HepG2 (cell line): ENCODE results near the gene TMEM131L. TPM values are rescaled to one million over a fixed set of nuclear protein-coding genes. Genes with fewer than 3 reads are reported as not detected.
A peak's percentile ranks its signal among the peaks of the same experiment; 100 is the strongest.

Source experiments
- ARNTL ChIP-seq: sonication (generic); formaldehyde crosslinking; IDR thresholded peaks from 2 replicates; pipeline ENCODE4 v1.4.0; 2020; ENCODE audit warnings: mild to moderate bottlenecking, missing genetic modification reagents
- FOXC1 ChIP-seq: sonication (generic); formaldehyde crosslinking; IDR thresholded peaks from 2 replicates; pipeline ENCODE4 v1.8.0; 2022; ENCODE audit warnings: mild to moderate bottlenecking, missing genetic modification reagents, borderline replicate concordance
- HMG20A ChIP-seq: IDR thresholded peaks from 2 replicates; pipeline ENCODE4 v1.6.1; 2016; ENCODE audit warnings: borderline replicate concordance
- HMGA1 ChIP-seq: sonication (generic); formaldehyde crosslinking; conservative IDR thresholded peaks from 2 replicates; pipeline ENCODE4 v1.4.0; 2020; ENCODE audit warnings: missing genetic modification reagents
- KLF12 ChIP-seq: sonication (generic); formaldehyde crosslinking; IDR thresholded peaks from 2 replicates; pipeline ENCODE4 v1.4.0; 2020; ENCODE audit warnings: missing genetic modification reagents, borderline replicate concordance
- KMT2A ChIP-seq: sonication (generic); formaldehyde crosslinking; IDR thresholded peaks from 2 replicates; pipeline ENCODE4 v1.4.0; 2020; ENCODE audit warnings: missing genetic modification reagents
- MBD4 ChIP-seq: IDR thresholded peaks from 2 replicates; pipeline ENCODE4 v1.6.1; 2012; ENCODE audit warnings: low read length, inconsistent platforms, borderline replicate concordance
- NFE2L1 ChIP-seq: sonication (generic); formaldehyde crosslinking; IDR thresholded peaks from 2 replicates; pipeline ENCODE4 v1.4.0; 2020; ENCODE audit warnings: missing genetic modification reagents, mild to moderate bottlenecking, borderline replicate concordance
- PHF8 ChIP-seq: sonication (generic); formaldehyde crosslinking; IDR thresholded peaks from 2 replicates; pipeline ENCODE4 v1.5.0; 2020; ENCODE audit warnings: missing genetic modification reagents
- POGZ ChIP-seq: sonication (generic); formaldehyde crosslinking; IDR thresholded peaks from 2 replicates; pipeline ENCODE4 v1.4.0; 2020; ENCODE audit warnings: mild to moderate bottlenecking, missing genetic modification reagents
- RCOR2 ChIP-seq: IDR thresholded peaks from 2 replicates; pipeline ENCODE4 v1.6.1; 2016; ENCODE audit warnings: missing biosample characterization, missing genetic modification reagents
- ZBTB39 ChIP-seq: sonication (generic); formaldehyde crosslinking; IDR thresholded peaks from 2 replicates; pipeline ENCODE4 v1.5.0; 2020; ENCODE audit warnings: missing genetic modification reagents
- ZFX ChIP-seq: sonication (generic); formaldehyde crosslinking; IDR thresholded peaks from 2 replicates; pipeline ENCODE4 v1.4.0; 2020; ENCODE audit warnings: mild to moderate bottlenecking, low read depth, missing genetic modification reagents, moderate library complexity
- ZFY ChIP-seq: sonication (generic); formaldehyde crosslinking; IDR thresholded peaks from 2 replicates; pipeline ENCODE4 v1.4.0; 2020; ENCODE audit warnings: missing genetic modification reagents
- ZNF337 ChIP-seq: sonication (generic); formaldehyde crosslinking; IDR thresholded peaks from 2 replicates; pipeline ENCODE4 v1.5.1; 2020; ENCODE audit warnings: missing genetic modification reagents, low read depth, mild to moderate bottlenecking, borderline replicate concordance
- ZNF766 ChIP-seq: sonication (generic); formaldehyde crosslinking; IDR thresholded peaks from 2 replicates; pipeline ENCODE4 v1.5.0; 2020; ENCODE audit warnings: missing genetic modification reagents, borderline replicate concordance
- ZNF816 ChIP-seq: sonication (generic); formaldehyde crosslinking; IDR thresholded peaks from 2 replicates; pipeline ENCODE4 v1.8.0; 2022; ENCODE audit warnings: missing genetic modification reagents, mild to moderate bottlenecking, borderline replicate concordance
- polyA plus RNA-seq, 8 experiments: library from polyadenylated mRNA; depleted of rRNA in 3 of 8; stranded (reverse) in 7 of 8; unstranded in 1 of 8; fragments of >200 nt; fragmentation: Illumina TruSeq in 4 of 8; extraction: Trizol in 4 of 8; gene quantifications; 2 replicates each; pipeline versions ENCODE4 v1.2.1 to v1.2.3, GENCODE V29; 2011 to 2016; ENCODE audit warnings: low read depth in 4 of 8, missing spikeins in 1 of 8, mixed read lengths in 1 of 8; ENCODE audit not compliant: insufficient read depth in 1 of 8
- total RNA-seq, 5 experiments: library from RNA; depleted of rRNA; stranded (reverse); fragments of >200 nt; fragmentation: Illumina TruSeq; extraction: Trizol; gene quantifications; 2 replicates each; pipeline ENCODE4 v1.2.3, GENCODE V29; 2016; ENCODE audit warnings: low read depth in 1 of 5
- TF ChIP-seq, protein P1 (sequence below): sonication (generic); formaldehyde crosslinking; IDR thresholded peaks from one replicate; pipeline ENCODE4 v1.5.1; 2020; ENCODE audit warnings: mild to moderate bottlenecking, missing genetic modification reagents; ENCODE audit errors: not compliant biosample characterization
- TF ChIP-seq, protein P2 (sequence below): sonication (generic); formaldehyde crosslinking; conservative IDR thresholded peaks from 2 replicates; pipeline ENCODE4 v1.5.0; 2020; ENCODE audit warnings: missing genetic modification reagents

The TMEM131L gene
- total and polyA plus RNA-seq, 2 of the 13 experiments (the other 11 are each of a cell fraction or from before 2014, with no cell fraction given): 2.2 to 4.5 TPM

DNA sequence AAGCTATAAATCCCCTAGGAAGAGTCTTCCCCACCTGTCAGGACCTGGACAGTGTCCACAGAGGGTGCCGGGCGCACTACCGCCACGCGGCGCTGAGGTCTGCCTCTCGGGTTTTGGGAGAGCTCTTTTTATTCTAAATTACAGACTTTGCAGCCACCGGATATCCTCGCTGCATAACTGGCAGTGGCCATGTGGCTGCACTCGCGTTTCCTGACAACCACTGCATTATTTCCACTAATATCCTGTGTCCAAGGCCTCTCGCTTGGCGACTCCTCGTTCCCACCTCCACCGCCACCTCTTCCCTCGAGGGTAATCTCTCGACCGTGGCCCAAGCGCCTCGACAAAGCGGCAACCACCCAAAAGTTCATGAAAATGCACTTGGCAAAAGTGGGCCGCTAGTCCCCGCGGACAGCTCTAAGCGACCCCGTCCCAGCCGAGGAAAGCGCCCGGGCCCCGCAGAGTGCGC lies 512 bp upstream of the TMEM131L start (continued):
- TF ChIP-seq NFE2L1 (no peak), ZBTB39 (no peak), KMT2A (no peak), ZFX (CRISPR knock-in tag) (peak; percentile 38; the same call in 1 of the 2 replicates), ARNTL (CRISPR knock-in tag) (no peak), HMG20A (no peak), POGZ (CRISPR knock-in tag) (no peak), RCOR2 (CRISPR knock-in tag) (no peak), FOXC1 (no peak), KLF12 (no peak), ZFY (CRISPR knock-in tag) (0 out of 2 replicates have a peak, but pooled peaks have one; percentile 54), PHF8 (no peak), HMGA1 (CRISPR knock-in tag) (no peak), ZNF816 (no peak), MBD4 (no peak), ZNF337 (no peak), ZNF766 (peak; percentile 62; the same call in 1 of the 2 replicates)
- TF ChIP-seq, protein P1, sequence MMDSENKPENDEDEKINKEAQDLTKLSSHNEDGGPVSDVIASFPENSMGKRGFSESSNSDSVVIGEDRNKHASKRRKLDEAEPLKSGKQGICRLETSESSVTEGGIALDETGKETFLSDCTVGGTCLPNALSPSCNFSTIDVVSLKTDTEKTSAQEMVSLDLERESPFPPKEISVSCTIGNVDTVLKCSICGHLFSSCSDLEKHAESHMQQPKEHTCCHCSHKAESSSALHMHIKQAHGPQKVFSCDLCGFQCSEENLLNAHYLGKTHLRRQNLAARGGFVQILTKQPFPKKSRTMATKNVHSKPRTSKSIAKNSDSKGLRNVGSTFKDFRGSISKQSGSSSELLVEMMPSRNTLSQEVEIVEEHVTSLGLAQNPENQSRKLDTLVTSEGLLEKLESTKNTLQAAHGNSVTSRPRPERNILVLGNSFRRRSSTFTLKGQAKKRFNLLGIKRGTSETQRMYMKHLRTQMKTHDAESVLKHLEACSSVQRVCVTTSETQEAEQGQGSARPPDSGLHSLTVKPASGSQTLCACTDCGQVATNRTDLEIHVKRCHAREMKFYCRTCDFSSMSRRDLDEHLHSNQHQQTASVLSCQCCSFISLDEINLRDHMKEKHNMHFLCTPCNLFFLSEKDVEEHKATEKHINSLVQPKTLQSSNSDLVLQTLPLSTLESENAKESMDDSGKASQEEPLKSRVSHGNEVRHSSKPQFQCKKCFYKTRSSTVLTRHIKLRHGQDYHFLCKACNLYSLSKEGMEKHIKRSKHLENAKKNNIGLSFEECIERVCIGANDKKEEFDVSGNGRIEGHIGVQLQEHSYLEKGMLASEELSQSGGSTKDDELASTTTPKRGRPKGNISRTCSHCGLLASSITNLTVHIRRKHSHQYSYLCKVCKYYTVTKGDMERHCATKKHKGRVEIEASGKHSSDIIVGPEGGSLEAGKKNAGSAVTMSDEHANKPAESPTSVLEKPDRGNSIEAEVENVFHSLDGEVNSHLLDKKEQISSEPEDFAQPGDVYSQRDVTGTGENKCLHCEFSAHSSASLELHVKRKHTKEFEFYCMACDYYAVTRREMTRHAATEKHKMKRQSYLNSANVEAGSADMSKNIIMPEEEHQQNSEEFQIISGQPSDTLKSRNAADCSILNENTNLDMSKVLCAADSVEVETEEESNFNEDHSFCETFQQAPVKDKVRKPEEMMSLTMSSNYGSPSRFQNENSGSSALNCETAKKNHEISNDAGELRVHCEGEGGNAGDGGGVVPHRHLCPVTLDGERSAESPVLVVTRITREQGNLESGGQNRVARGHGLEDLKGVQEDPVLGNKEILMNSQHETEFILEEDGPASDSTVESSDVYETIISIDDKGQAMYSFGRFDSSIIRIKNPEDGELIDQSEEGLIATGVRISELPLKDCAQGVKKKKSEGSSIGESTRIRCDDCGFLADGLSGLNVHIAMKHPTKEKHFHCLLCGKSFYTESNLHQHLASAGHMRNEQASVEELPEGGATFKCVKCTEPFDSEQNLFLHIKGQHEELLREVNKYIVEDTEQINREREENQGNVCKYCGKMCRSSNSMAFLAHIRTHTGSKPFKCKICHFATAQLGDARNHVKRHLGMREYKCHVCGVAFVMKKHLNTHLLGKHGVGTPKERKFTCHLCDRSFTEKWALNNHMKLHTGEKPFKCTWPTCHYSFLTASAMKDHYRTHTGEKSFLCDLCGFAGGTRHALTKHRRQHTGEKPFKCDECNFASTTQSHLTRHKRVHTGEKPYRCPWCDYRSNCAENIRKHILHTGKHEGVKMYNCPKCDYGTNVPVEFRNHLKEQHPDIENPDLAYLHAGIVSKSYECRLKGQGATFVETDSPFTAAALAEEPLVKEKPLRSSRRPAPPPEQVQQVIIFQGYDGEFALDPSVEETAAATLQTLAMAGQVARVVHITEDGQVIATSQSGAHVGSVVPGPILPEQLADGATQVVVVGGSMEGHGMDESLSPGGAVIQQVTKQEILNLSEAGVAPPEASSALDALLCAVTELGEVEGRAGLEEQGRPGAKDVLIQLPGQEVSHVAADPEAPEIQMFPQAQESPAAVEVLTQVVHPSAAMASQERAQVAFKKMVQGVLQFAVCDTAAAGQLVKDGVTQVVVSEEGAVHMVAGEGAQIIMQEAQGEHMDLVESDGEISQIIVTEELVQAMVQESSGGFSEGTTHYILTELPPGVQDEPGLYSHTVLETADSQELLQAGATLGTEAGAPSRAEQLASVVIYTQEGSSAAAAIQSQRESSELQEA (CRISPR knock-in tag): no peak
- TF ChIP-seq, protein P2, sequence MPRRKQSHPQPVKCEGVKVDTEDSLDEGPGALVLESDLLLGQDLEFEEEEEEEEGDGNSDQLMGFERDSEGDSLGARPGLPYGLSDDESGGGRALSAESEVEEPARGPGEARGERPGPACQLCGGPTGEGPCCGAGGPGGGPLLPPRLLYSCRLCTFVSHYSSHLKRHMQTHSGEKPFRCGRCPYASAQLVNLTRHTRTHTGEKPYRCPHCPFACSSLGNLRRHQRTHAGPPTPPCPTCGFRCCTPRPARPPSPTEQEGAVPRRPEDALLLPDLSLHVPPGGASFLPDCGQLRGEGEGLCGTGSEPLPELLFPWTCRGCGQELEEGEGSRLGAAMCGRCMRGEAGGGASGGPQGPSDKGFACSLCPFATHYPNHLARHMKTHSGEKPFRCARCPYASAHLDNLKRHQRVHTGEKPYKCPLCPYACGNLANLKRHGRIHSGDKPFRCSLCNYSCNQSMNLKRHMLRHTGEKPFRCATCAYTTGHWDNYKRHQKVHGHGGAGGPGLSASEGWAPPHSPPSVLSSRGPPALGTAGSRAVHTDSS (CRISPR knock-in tag): no peak
